ENCODE results near the gene CLEC7A.

CLEC7A gene

DNA sequence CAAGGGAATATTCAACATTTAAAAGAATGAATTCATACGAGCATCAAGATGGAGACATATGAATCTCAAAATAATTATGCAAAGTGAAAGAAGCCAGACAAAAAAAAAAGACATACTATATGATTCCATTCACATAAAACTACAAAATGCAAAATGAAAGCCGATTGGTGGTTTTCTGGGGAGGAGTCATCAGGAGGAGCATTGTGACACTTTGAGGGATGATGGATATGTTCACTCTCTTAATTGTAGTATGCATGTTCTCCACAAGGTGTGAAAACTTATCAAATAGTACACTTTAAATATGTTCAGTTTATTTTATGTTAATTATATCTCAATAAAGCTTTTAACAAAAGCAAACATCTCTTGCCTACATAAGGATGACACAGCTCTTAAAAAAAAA lies 28.4 kb upstream of the CLEC7A start:
- no peak for DNase-seq (ENCODE audit: low read depth)
- TF ChIP-seq, protein P1, sequence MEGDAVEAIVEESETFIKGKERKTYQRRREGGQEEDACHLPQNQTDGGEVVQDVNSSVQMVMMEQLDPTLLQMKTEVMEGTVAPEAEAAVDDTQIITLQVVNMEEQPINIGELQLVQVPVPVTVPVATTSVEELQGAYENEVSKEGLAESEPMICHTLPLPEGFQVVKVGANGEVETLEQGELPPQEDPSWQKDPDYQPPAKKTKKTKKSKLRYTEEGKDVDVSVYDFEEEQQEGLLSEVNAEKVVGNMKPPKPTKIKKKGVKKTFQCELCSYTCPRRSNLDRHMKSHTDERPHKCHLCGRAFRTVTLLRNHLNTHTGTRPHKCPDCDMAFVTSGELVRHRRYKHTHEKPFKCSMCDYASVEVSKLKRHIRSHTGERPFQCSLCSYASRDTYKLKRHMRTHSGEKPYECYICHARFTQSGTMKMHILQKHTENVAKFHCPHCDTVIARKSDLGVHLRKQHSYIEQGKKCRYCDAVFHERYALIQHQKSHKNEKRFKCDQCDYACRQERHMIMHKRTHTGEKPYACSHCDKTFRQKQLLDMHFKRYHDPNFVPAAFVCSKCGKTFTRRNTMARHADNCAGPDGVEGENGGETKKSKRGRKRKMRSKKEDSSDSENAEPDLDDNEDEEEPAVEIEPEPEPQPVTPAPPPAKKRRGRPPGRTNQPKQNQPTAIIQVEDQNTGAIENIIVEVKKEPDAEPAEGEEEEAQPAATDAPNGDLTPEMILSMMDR (IDR thresholded peaks at IDR 0.05; ENCODE audit: insufficient read depth, low read depth, low read length, missing control alignments) = no peak
- no peak overlapping the region for H3K4me3 ChIP-seq (ENCODE audit: low read depth, low read length)

DNA sequence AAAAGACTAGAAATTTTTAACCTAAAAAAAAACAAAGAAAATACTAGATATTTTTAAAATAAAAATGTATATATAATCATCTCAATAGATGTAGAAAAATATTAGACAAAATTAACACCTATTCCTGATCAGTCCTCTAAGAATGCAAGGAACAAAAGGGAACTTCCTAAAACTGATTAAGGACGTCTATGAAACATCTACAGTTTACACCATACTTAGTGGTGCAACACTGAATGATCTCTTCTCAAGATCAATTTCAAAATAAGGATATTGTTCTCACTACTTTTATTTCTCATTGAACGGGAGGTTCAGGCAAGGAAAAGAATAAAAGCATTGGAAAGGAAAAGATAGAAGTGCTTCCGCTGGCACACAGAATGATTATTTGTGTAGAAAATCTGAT lies 26.0 kb upstream of the CLEC7A start:
- DNase-seq (ENCODE audit: low read depth) = no peak
- no peak overlapping the region for H3K4me3 ChIP-seq (ENCODE audit: low read depth, low read length)
- TF ChIP-seq, protein P1 (IDR thresholded peaks at IDR 0.05; ENCODE audit: insufficient read depth, low read depth, low read length, missing control alignments) = no peak

DNA sequence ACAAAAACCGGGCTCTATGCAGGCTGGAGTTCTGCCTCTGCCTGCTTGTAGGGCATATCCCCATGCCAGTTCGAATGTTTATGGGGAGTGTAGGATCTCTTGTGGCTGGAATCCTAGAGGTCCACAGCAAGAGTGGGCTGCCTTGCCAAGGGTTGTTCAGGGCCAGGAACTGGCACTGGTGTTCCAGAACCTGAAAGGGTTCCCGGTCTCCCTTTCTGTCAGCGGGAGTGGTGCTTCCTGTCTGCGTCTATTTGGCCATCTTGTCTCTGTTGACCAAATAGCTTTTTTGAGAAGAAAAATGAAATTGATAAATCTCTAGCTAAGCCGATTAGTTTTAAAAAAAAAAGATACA lies 24.1 kb upstream of the CLEC7A start:
- H3K4me3 ChIP-seq (ENCODE audit: low read depth, low read length) = peak overlapping the region; percentile 56
- TF ChIP-seq, protein P1 (IDR thresholded peaks at IDR 0.05; ENCODE audit: insufficient read depth, low read depth, low read length, missing control alignments) = no peak
- no peak for DNase-seq (ENCODE audit: low read depth)

DNA sequence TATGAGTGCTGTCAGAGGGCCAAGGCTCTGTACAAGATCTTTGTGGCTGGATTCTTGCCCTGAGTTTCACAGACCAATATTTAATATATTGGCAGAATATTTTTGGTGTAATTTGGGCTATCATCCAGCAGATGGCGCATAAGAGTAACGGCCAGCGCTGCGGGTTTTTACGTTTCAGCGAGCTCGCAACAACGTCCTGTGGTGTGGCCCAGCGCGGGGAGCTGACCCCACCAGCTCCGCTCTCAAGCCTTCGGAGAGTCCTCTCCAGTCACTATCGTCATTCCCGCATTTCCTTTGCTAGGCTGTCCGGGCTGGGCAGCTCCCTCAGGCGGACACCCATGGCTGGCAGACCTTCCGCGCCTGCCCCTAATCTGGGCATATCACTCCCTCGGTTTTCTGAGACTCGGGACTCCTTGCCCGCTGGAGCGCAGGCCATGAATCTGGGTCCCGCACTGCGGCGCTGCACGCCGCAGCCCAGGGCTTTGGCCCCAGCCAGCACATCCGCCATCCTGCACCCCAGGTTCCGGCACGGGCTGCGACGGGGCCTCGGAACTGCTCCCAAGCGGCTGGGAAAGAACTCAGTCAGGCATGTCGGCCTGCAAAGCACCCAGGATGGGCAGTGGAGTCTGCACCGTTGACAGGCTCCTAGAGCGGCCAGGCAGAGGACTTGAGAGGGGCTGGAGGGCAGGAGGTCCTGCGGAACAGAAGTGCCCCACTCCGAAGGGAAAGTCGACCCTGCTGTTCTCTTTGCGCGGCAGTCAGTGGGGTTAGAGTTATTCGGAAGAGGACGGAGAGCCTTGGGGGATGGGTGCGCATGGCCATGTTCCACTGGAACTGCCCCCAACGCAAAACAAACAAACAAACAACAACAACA lies 23.5 kb upstream of the CLEC7A start:
- DNase-seq (ENCODE audit: low read depth) = peak; percentile 73
- TF ChIP-seq, protein P1 (IDR thresholded peaks at IDR 0.05; ENCODE audit: insufficient read depth, low read depth, low read length, missing control alignments) = peak; percentile 73
- peak overlapping the region; percentile 56 for H3K4me3 ChIP-seq (ENCODE audit: low read depth, low read length)

DNA sequence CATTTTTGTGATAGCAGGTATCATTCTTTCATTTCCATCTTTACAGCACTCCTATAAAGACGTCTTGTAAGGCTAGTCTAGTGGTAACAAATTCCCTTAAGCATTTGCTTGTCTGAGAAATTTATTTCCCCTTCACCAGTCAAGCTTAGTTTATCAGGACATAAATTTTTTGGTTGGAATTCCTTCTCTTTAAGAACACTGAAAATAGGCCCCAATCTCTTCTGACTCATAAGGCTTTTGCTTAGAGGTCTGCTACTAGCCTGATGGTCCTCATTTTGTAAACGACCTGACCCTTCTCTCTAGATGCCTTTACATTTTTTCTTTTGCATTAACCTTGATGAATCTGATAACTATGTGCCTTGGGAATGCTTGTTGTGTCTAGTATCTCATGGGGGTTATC lies 21.6 kb upstream of the CLEC7A start:
- no peak for DNase-seq (ENCODE audit: low read depth)
- TF ChIP-seq, protein P1 (IDR thresholded peaks at IDR 0.05; ENCODE audit: insufficient read depth, low read depth, low read length, missing control alignments) = no peak
- H3K4me3 ChIP-seq (ENCODE audit: low read depth, low read length) = no peak overlapping the region

DNA sequence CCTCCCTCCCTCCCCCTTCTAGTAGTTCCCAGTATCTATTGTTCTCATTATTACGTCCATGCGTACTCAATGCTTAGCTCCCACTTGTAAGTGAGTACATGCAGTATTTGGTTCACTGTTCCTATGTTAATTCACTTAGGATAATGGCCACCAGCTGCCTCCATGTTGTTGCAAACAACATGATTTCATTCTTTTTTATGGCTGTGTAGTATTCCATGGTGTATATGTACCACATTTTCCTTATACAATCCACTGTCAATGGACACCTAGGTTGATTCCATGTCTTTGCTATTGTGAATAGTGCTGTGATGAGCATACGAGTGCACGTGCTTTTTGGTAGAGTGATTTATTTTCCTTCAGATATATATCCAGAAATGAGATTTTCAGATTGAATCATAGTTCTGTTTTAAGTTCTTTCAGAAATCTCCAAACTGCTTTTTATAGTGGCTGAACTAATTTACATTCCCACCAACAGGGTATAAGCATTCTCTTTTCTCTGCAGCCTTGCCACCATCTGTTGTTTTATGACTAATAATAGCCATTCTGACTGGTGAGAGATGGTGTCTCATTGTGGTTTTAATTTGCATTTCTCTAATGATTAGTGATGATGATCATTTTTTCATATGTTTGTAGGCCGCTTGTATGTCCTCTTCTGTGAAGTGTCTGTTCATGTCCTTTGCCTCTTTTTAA lies 17.9 kb upstream of the CLEC7A start:
- no peak overlapping the region for H3K4me3 ChIP-seq (ENCODE audit: low read depth, low read length)
- TF ChIP-seq, protein P1 (IDR thresholded peaks at IDR 0.05; ENCODE audit: insufficient read depth, low read depth, low read length, missing control alignments) = no peak
- DNase-seq (ENCODE audit: low read depth) = peak; percentile 71
